HG03175 (cell line): Measurements from ENCODE around the gene TXLNA.
"Not testable (repeated sequence)": the region's sequence is repeated elsewhere in the genome, so short reads cannot be mapped to it uniquely, and the experiment has no call there.

ENCODE experiments used
- ATAC-seq: cut with Tn5 transposase; IDR thresholded peaks from one replicate; pipeline ENCODE4 v1.9.1; 2021; ENCODE audit warnings: mild to moderate bottlenecking, moderate library complexity; ENCODE audit not compliant: unreplicated experiment

TXLNA gene

GRCh38 chr1:32179443-32180185 lies at the start of gene TXLNA:
Gene TXLNA (plus strand): TSS chr1:32179675. CDS start chr1:32180346, 671 bp downstream.
- peak; percentile 88 for ATAC-seq

- not testable (repeated sequence) for ATAC-seq
Observed at GRCh38 chr1:32133950-32134280, 45.6 kb upstream of the TXLNA start.

DNA sequence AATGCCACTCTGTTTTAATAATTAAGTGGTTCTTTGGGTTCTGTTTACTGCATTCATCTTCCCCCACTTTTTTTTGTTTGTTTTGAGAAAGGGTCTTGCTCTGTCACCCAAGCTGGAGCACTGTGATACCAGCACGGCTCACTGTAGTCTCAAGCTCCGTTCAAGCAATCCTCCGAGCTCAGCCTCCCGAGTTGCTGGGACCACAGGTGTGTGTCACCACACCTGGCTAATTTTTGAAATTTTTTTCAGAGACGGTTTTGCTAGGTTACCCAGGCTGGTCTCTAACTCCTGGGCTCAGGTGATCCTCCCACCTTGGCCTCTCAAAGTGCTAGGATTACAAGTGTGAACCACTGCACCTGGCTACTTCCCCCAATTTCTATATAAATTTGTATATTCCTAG lies 42.4 kb upstream of the TXLNA start:
- ATAC-seq, result no peak

GRCh38 chr1:32138965-32139364 lies 40.5 kb upstream of the TXLNA start:
- no peak for ATAC-seq

DNA sequence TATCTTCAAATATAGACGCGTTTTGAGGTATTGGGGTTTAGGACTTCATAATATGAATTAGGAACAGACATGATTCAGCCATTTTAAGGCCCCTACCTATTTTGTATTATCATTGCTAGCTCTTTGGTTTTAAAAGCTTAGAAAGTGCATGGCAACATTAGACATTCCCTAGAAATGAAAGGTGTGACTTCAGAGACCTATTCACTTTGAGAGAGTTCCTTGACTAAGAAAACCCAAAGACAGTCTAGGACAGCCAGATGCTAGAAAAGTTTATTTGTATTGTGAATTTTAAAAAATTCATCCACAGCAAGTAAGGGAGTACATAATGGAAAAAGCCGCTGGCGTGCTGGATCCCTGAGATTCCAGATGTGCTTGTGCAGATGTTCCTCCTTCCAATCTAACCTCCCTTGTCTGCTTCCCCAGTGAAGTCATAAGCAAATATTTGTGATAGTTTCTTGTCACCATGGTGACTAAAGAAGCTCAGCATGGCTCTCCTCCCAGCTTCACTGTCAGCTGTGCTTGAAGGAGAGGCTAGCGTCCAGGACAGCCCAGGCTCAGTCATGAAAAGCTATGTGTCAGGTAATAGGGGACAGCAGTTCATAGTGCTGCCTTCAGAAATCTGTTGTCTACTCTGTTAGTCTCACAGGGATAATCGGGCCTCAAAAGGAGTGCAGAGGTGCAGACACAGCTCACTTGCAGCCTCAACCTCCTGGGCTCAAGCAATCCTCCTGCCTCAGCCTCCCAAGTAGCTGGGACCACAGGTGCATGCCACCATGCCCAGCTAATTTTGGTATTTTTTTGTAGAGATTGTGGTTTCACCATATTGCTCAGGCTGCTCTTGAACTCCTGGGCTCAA lies 36.8 kb upstream of the TXLNA start:
- ATAC-seq, result no peak

DNA sequence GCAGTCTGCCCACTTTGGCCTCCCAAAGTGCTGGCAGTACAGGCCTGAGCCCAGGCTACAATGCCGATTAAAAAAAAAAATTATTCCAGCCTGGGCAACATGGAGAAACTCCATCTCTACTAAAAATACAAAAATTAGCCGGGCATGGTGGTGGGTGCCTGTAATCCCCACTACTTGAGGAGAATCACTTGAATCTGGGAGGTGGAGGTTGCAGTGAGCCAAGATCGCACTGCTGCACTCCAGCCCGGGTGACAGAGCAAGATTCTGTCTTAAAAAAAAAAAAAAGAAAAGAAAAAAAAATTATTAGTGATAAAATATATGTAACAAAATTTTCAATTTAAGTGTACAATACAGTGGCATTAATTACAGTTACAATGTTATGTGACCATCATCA lies 36.2 kb upstream of the TXLNA start:
- ATAC-seq, result not testable (repeated sequence)

- no peak for ATAC-seq
Observed at GRCh38 chr1:32144033-32144432, 35.4 kb upstream of the TXLNA start.

DNA sequence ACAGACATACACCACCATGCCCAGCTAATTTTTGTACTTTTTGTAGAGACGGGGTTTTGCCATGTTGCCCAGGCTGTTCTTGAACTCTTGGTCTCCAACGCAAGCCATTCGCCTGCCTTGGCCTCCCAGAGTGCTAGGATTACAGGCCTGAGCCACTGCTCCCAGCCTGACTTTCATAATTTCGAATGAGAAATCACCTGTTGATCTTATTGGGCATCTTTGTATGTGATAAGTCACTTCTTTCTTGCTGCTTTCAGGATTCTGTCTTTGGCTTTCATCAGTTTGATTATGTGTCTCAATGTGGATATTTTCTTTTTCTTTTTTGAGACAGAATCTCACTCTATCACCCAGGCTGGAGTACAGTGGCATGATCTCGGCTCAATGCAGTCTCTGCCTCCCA lies 31.7 kb upstream of the TXLNA start:
- ATAC-seq, result not testable (repeated sequence)

- ATAC-seq, result no peak
Observed at GRCh38 chr1:32150847-32151246, 28.6 kb upstream of the TXLNA start.

DNA sequence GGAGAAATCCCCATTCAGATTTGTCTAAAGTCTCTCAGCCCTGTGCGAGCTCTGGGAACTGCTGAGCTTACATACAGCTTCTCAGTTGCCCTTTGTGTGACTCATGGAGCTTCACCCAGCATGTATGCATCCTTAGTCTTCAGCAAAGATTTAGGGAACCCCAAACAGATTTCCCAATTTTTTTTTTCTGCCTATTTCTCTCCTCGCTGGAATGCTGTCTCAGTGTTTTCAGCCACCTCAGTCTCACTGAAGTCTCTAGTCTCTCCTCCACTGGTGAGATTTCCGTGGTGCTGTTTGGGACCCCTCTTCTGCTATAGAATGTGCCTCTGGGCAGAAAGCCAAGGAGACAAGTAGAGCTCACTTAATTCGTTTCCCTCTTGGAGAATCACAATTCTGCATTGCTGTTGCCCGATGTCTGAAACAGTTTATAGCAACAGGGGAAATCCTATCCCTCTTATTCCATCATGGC lies 28.1 kb upstream of the TXLNA start:
- no peak for ATAC-seq

- no peak for ATAC-seq
Observed at GRCh38 chr1:32159189-32159588, 20.3 kb upstream of the TXLNA start.

- ATAC-seq, result no peak
Observed at GRCh38 chr1:32163405-32163804, 16.1 kb upstream of the TXLNA start.

- ATAC-seq, result not testable (repeated sequence)
Observed at GRCh38 chr1:32165633-32166032, 13.8 kb upstream of the TXLNA start.

DNA sequence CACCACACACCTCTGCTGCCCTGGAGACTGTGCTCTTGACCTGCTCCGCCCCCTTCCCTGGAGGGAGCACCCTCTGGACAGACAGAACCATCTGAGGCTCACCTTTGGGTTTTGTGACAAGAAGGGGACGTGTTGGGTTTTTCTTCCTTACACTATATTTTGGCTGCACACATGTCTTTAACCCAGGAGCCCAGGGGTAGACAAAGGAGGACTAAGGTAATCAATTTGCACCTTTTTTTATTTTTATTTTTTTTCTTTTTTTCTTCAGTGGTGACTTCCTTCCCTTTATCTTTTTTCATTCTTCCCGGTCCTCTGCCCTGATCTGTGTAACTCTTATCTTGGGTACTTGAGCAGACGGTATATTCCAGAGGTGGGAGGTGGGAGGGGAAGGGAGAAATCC lies 8.5 kb upstream of the TXLNA start:
- ATAC-seq, result no peak

DNA sequence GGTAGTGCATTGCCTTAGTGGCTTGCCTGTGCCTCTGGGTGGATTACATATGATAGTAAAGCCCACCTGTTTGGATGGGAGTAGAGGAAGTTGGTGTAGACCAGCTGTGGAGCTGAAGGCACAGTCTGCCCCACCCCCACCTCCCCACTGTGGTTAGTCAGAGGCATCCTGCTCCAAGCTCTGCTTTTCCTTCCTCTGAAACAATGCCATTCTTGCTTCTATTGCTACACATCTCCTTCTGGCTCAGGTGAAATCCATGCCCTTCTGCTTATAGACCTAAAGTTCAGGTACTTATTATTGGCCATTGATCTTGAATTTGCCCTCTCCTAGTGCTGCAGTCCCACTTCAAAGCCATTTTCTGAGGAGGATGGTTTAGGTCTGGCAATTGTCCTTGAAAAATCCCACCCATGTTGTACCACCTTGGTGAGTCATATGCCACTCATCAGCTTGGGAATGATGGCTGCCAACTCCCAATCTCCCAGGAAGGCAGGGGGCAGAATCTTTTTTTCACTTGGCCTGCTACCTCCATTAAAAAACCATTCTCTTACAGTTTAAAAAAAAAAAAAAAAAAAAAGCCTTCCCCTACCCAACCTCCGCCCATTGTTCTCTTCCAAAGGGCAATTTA lies 6.7 kb upstream of the TXLNA start:
- ATAC-seq, result no peak

DNA sequence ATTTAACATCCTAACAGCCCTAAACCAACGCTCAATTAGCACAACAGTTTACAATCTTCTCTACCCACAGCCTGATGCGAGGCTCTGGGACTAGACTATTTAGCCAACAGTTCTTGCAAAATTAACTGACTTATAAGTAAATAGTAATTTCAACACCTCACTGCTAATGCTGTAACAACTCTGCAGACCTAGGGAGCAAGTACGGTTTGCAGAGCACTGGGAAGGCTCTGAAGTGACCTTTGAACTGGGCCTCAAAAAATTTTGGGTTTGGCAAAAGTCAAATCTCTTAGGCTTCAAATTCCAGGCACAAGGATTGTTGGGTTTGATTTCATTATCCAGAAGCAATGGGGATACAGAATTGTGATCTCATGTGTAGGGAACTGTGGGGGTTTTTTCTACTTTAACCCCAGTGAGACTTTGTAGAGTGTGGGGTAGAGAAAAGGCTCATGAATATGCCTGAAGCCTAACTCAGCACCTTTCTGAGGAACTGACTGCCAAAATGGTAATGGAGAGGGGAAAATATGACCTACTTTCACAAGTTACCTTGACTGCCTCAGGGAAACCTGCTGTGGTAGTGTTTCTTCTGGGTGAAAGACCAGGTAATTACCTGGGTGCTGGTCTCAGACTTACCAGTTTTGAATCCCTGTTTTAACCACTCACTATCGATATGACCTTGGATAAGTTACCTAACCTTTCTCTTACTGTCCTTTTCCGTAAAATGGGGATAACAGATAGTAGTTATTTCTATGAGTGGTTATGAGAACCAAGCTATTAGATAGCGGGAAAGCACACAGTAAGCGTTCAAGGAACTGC lies 889 bp upstream of the TXLNA start:
- ATAC-seq, result no peak

GRCh38 chr1:32179193-32179442 lies 357 bp upstream of the TXLNA start:
- no peak for ATAC-seq

DNA sequence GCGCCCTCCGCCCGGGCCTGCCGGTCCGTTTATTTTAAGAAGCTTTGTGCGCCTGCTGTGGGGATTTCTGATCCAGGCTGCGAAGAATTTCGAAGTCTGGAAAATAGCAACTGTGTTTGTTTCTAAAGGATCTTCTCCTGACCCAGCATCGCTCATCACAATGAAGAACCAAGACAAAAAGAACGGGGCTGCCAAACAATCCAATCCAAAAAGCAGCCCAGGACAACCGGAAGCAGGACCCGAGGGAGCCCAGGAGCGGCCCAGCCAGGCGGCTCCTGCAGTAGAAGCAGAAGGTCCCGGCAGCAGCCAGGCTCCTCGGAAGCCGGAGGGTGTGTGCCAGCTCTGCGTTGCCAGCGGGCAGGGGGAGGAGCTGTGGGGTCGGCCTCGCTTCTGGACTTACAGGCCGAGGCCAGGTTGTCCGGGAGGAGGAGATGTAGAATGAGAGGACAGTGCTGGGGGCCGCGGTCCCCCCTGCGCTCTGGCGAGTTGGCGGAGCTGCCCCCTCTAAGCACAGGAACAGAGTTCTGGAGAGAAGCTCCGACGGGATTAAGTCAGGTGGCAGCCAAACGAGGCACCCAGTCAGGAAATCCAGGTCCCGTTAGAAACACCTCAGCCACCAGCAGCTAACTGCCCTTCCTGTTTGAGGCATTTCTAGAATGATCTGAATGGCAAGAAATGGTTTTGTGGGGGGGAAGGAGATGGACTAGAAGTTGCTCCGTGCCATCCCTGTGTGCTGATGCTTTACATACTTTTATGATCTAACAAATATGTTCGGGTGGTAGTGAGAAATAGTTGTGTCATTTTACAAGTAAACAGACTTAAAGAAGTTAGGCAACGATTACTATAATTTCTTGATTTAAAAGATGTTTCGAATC lies 948 bp downstream of the TXLNA start:
- no peak for ATAC-seq

GRCh38 chr1:32181065-32181464 lies 1.6 kb downstream of the TXLNA start:
- ATAC-seq, result no peak

DNA sequence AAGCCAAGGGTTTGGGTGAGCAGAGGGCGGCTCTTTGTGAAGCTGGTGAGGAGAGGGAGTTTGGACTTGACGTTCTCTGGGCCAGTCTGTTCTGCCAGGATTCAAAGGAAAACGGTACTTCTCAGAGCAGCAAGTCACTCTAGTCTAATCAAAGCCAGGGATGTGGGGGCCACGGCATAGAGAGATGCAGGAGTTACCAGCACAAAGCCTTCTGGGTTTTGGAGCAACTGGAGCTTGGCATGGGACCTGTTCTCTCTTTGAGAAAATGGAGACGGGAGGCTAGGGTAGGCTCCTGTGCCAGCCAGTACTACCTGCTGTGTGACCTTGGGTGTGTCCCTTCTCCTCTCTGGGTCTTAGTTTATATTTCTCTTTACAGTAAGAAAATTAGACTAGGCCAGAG lies 2.1 kb downstream of the TXLNA start:
- ATAC-seq, result no peak
